Body of pancreas (tissue), 4 donors: ENCODE data around the gene DNAH5.

Experiments used
- CTCF ChIP-seq, 7 experiments: fragments of 450-650 bp in 4 of 7; fragments of 200-600 bp in 3 of 7; sonication (generic) in 3 of 7; IDR thresholded peaks; one replicate each; pipeline ENCODE4 v1.5.1; 2016 to 2019; ENCODE audit warnings: antibody characterized with exemption in 7 of 7
- POLR2A ChIP-seq, 3 donors: fragments of 450-650 bp; IDR thresholded peaks; one replicate each; pipeline ENCODE4 v1.6.1; 2016; ENCODE audit warnings: antibody characterized with exemption in 3 of 3, mild to moderate bottlenecking in 2 of 3

GRCh38 chr5:13917061-13917460 lies 27.4 kb downstream of the DNAH5 start:
- TF ChIP-seq CTCF (IDR thresholded peaks at IDR 0.05), result no peak
- TF ChIP-seq POLR2A (IDR thresholded peaks at IDR 0.05), result no peak
